Activated CD8-positive, alpha-beta memory T cell treated with anti-CD3 and anti-CD28 coated beads for 36 hours (primary cell): Measurements from ENCODE around the gene KRTAP4-12. TPM values are rescaled to one million over a fixed set of nuclear protein-coding genes. Genes with fewer than 3 reads are reported as not detected.
"Not testable (repeated sequence)": the region's sequence is repeated elsewhere in the genome, so short reads cannot be mapped to it uniquely, and the experiment has no call there.

Experiments
- CTCF ChIA-PET: fragments of 350-600 bp; sonication (Branson Sonifier 250); formaldehyde crosslinking; loops from one replicate; lab custom pipeline; 2021; ENCODE audit warnings: antibody characterized with exemption; lab: Charles Lee
- POLR2A ChIA-PET: fragments of 350-600 bp; sonication (Branson Sonifier 250); formaldehyde crosslinking; loops from one replicate; lab custom pipeline; 2021; ENCODE audit warnings: antibody characterized with exemption; lab: Charles Lee
- total RNA-seq, 2 experiments: library from RNA; stranded (reverse); gene quantifications; one replicate each; pipeline ENCODE4 v1.2.3, GENCODE V29; 2021

Gene KRTAP4-12
- total RNA-seq, 2 experiments from 2014 or later, result not detected

GRCh38 chr17:41131979-41132378 is 8.0 kb upstream of the KRTAP4-12 start:
- ChIA-PET POLR2A (no interaction called here), CTCF (no interaction called here)

GRCh38 chr17:41127371-41127770 is 3.4 kb upstream of the KRTAP4-12 start:
- POLR2A ChIA-PET, result no interaction called here

GRCh38 chr17:41126412-41126811 is 2.4 kb upstream of the KRTAP4-12 start:
- ChIA-PET CTCF (no interaction called here), POLR2A (no interaction called here)

More at GRCh38 chr17:41127371-41127770, 3.4 kb upstream of the KRTAP4-12 start:
- CTCF ChIA-PET, result no interaction called here

GRCh38 chr17:41125064-41125463 is 1.1 kb upstream of the KRTAP4-12 start:
- POLR2A ChIA-PET, result no interaction called here
- CTCF ChIA-PET, result no interaction called here

GRCh38 chr17:41123292-41123990 is 541 bp downstream of the KRTAP4-12 start:
- CTCF ChIA-PET, result not testable (repeated sequence)

GRCh38 chr17:41121742-41122141 is 2.2 kb downstream of the KRTAP4-12 start:
- ChIA-PET CTCF (no interaction called here), POLR2A (no interaction called here)

More at GRCh38 chr17:41123292-41123990, 541 bp downstream of the KRTAP4-12 start:
- POLR2A ChIA-PET, result not testable (repeated sequence)

- POLR2A ChIA-PET, CTCF ChIA-PET: not testable (repeated sequence)
Observed at GRCh38 chr17:41119696-41120690, 4.0 kb downstream of the KRTAP4-12 start.

- ChIA-PET CTCF (no interaction called here), POLR2A (no interaction called here)
Observed at GRCh38 chr17:41118721-41119120, 5.3 kb downstream of the KRTAP4-12 start.

- CTCF ChIA-PET, POLR2A ChIA-PET: not testable (repeated sequence)
Observed at GRCh38 chr17:41117846-41118386, 6.1 kb downstream of the KRTAP4-12 start, which contains the start of gene KRTAP4-11. Gene KRTAP4-11 (minus strand): TSS chr17:41118373. CDS start chr17:41118315, 58 bp downstream.

GRCh38 chr17:41116297-41116696 is 7.7 kb downstream of the KRTAP4-12 start:
- ChIA-PET CTCF (no interaction called here), POLR2A (no interaction called here)

- ChIA-PET CTCF (no interaction called here), POLR2A (no interaction called here)
Observed at GRCh38 chr17:41111151-41111885, 12.7 kb downstream of the KRTAP4-12 start.

- CTCF ChIA-PET, POLR2A ChIA-PET: not testable (repeated sequence)
Observed at GRCh38 chr17:41108728-41109386, 15.1 kb downstream of the KRTAP4-12 start.

- CTCF ChIA-PET, result no interaction called here
Observed at GRCh38 chr17:41107941-41108450, 16.0 kb downstream of the KRTAP4-12 start.

GRCh38 chr17:41105347-41105746 is 18.6 kb downstream of the KRTAP4-12 start, which contains the start of gene KRTAP4-9:
Gene KRTAP4-9 (plus strand): TSS chr17:41105389. CDS start chr17:41105389, 0 bp downstream.
- POLR2A ChIA-PET, CTCF ChIA-PET: not testable (repeated sequence)

More at GRCh38 chr17:41107941-41108450, 16.0 kb downstream of the KRTAP4-12 start:
- POLR2A ChIA-PET, result no interaction called here

- CTCF ChIA-PET, result not testable (repeated sequence)
Observed at GRCh38 chr17:41104386-41105038, 19.5 kb downstream of the KRTAP4-12 start.

GRCh38 chr17:41103896-41104295 is 20.1 kb downstream of the KRTAP4-12 start:
- POLR2A ChIA-PET, result no interaction called here
- CTCF ChIA-PET, result no interaction called here

More at GRCh38 chr17:41104386-41105038, 19.5 kb downstream of the KRTAP4-12 start:
- POLR2A ChIA-PET, result not testable (repeated sequence)

GRCh38 chr17:41101586-41102259 is 22.3 kb downstream of the KRTAP4-12 start, which contains the start of gene KRTAP4-16:
Gene KRTAP4-16 (minus strand): TSS chr17:41102209. CDS start chr17:41102209, 0 bp downstream.
- CTCF ChIA-PET, result no interaction called here
- POLR2A ChIA-PET, result no interaction called here
